ENCODE data around the gene LCLAT1.

The LCLAT1 gene

GRCh38 chr2:30680121-30680520 is 233.1 kb downstream of the LCLAT1 start:
- DNase-seq: no peak

GRCh38 chr2:30681022-30681421 is 234.0 kb downstream of the LCLAT1 start:
- DNase-seq: no peak

GRCh38 chr2:30683236-30683956 is 236.3 kb downstream of the LCLAT1 start:
- DNase-seq: no peak

- DNase-seq: no peak
These were observed 237.0 kb downstream of the LCLAT1 start for GRCh38 chr2:30684026-30684425.

- DNase-seq: no peak
These were observed 237.5 kb downstream of the LCLAT1 start for GRCh38 chr2:30684516-30684915.

GRCh38 chr2:30684996-30685395 is 237.9 kb downstream of the LCLAT1 start:
- DNase-seq: no peak

- DNase-seq: no peak
These were observed 239.0 kb downstream of the LCLAT1 start for GRCh38 chr2:30686000-30686399.

GRCh38 chr2:30686669-30687068 is 239.6 kb downstream of the LCLAT1 start:
- DNase-seq: no peak

GRCh38 chr2:30688956-30689401 is 241.9 kb downstream of the LCLAT1 start:
- DNase-seq: no peak

- DNase-seq: no peak
These were observed 242.6 kb downstream of the LCLAT1 start for GRCh38 chr2:30689496-30690125.

- no peak for DNase-seq
These were observed 243.1 kb downstream of the LCLAT1 start for GRCh38 chr2:30690126-30690561.

- DNase-seq: no peak
These were observed 244.3 kb downstream of the LCLAT1 start for GRCh38 chr2:30691091-30691947.

- DNase-seq: no peak
These were observed 245.1 kb downstream of the LCLAT1 start for GRCh38 chr2:30691948-30692828.

GRCh38 chr2:30692829-30693275 is 245.8 kb downstream of the LCLAT1 start:
- DNase-seq: no peak

Data from bone marrow (tissue), 2 donors.